ENCODE results near the gene PRAME. TPM values are rescaled to one million over a fixed set of nuclear protein-coding genes. Genes with fewer than 3 reads are reported as not detected.
A peak's percentile ranks its signal among the peaks of the same experiment; 100 is the strongest.

Gene PRAME
- total and polyA plus RNA-seq, 5 donors from 2014 or later: not detected

DNA sequence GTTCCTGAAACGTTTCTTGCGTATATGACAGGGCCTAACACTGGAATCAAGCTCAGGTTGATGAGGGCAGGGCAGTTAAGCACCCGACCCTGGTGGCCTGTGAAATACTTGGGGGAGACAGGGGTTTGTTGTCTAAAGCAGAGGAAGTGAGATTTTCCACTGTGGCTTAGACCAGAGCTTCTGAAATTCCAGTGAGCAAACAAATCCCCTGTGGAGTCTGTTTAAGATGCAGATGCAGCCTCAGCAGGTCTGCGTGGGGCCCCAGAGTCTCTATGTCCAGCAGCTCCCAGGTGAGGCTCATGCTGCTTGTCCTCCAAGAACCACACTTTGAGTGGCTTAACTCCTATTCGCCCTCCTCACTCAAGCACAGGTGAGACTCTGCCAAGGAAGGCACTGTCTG is 39.1 kb upstream of the PRAME start:
- Mint-ChIP-seq H3K27me3 (peaks cover 16% of the 10 kb centered on the region), H3K4me1 (no peaks in the 10 kb centered on the region), H3K9me3 (peaks cover 0 to 3% (median 0%) of the 10 kb centered on the region in 7 donors), H3K27ac (no peak overlapping the region), H3K4me3 (no peak overlapping the region), H3K36me3 (no peaks in the 10 kb centered on the region)
- H3K27ac ChIP-seq (ENCODE audit: insufficient read depth, low read length, poor library complexity, severe bottlenecking): no peak overlapping the region
- no peaks in the 10 kb centered on the region for H3K9me3 ChIP-seq (ENCODE audit: control insufficient read depth in 2 of 2, low read length in 2 of 2)
- H3K36me3 ChIP-seq (ENCODE audit: control insufficient read depth, insufficient read depth, low read length): no peaks in the 10 kb centered on the region
- no peak overlapping the region for H3K4me3 ChIP-seq (ENCODE audit: low read depth, low read length)
- H3K4me1 ChIP-seq (ENCODE audit: control insufficient read depth, insufficient read depth, low read length, poor library complexity, severe bottlenecking): no peaks in the 10 kb centered on the region
- ATAC-seq (ENCODE audit: low read depth in 2 of 2) (no peak), DNase-seq (no peak)
- H3K27me3 ChIP-seq (ENCODE audit: control insufficient read depth, insufficient read depth, low read length): no peaks in the 10 kb centered on the region

DNA sequence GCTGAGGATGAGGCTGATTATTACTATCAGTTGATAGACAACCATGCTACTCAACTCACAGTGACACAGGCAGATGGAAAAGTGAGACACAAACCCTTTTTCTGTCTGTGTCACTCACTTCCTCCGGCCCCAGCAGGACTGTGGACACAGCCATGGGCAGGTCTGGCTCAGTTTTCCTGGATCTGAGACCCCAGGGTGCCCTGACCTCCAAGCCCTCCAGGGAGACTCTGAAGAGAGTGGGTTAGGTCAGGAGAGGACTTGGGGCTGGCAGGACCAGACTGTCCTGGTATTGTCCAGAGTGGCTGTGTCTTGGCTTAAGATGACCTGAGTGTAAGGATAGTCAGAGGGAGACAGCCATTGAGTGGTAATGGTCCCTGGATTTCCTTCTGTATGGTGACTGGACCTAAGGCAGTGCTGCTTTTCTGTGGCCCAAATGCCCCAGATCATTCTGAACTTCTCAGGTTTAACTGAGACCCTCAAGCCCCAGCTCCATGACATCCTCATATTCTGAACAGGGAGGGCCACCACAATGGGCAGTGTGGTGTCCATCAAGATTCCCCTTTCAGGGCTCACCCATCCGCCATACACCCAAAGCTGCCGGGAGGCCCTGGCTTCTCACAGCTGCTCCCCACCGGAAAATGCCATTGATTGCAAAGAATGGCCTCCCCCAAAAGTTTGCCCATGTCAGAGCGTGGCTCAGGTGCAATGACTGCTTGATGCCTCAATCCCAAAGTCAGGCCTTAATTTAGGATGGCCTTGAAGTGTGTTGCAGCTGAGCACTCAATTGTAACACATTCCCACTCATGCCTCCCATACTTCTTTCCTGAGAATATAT is 36.2 kb upstream of the PRAME start:
- Histone ChIP-seq H3K4me3 (ENCODE audit: low read depth, low read length) (no peak overlapping the region), H3K27me3 (ENCODE audit: control insufficient read depth, insufficient read depth, low read length) (no peaks in the 10 kb centered on the region), H3K36me3 (ENCODE audit: control insufficient read depth, insufficient read depth, low read length) (no peaks in the 10 kb centered on the region), H3K27ac (ENCODE audit: insufficient read depth, low read length, poor library complexity, severe bottlenecking) (no peak overlapping the region), H3K9me3 (ENCODE audit: control insufficient read depth in 2 of 2, low read length in 2 of 2) (no peaks in the 10 kb centered on the region), H3K4me1 (ENCODE audit: control insufficient read depth, insufficient read depth, low read length, poor library complexity, severe bottlenecking) (no peaks in the 10 kb centered on the region)
- H3K4me3 Mint-ChIP-seq: no peak overlapping the region
- H3K9me3 Mint-ChIP-seq: peaks cover 0 to 3% (median 0%) of the 10 kb centered on the region in 7 donors
- H3K27ac Mint-ChIP-seq: peak overlapping the region in 1 of 3 donors; percentile 47
- DNase-seq (no peak), ATAC-seq (ENCODE audit: low read depth in 2 of 2) (no peak)
- no peaks in the 10 kb centered on the region for H3K36me3 Mint-ChIP-seq
- peaks cover 16% of the 10 kb centered on the region for H3K27me3 Mint-ChIP-seq
- no peaks in the 10 kb centered on the region for H3K4me1 Mint-ChIP-seq

DNA sequence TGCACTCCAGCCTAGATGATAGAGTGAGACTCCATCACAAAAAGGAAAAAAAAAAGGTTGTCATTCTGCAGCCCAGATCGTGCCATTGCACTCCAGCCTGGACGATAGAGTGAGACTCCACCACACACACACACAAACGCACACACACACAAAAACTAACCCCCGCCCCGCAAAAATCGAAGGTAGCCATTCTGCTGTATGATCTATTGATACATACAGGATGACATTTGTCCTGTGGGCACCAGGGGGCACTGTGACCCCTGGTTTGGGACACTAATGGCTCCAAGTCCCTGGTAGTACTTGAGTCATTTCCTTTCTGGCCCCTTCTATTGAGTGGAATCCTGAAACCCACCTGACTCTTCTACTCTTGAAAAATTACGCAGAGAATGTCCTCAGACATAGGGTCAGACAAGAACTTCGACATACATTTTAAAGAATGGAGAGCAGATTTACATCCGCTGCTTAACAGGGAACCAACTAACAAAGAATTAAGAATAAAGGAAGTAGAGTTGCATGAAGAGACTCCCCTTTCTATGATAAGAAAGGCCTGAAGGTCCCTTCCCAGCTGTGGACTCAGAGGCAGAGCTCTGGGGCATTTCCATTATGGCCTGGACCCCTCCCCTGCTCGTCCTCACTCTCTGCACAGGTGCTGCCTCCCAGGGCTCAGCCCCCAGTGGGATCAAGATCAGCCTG is 35.0 kb upstream of the PRAME start:
- peaks cover 16% of the 10 kb centered on the region for H3K27me3 Mint-ChIP-seq
- no peaks in the 10 kb centered on the region for H3K4me1 Mint-ChIP-seq
- Histone ChIP-seq H3K27ac (ENCODE audit: insufficient read depth, low read length, poor library complexity, severe bottlenecking) (no peak overlapping the region), H3K9me3 (ENCODE audit: control insufficient read depth in 2 of 2, low read length in 2 of 2) (no peaks in the 10 kb centered on the region), H3K27me3 (ENCODE audit: control insufficient read depth, insufficient read depth, low read length) (no peaks in the 10 kb centered on the region), H3K4me3 (ENCODE audit: low read depth, low read length) (no peak overlapping the region), H3K4me1 (ENCODE audit: control insufficient read depth, insufficient read depth, low read length, poor library complexity, severe bottlenecking) (no peaks in the 10 kb centered on the region), H3K36me3 (ENCODE audit: control insufficient read depth, insufficient read depth, low read length) (no peaks in the 10 kb centered on the region)
- H3K9me3 Mint-ChIP-seq: peaks cover 0 to 3% (median 0%) of the 10 kb centered on the region in 7 donors
- DNase-seq: peak; percentile 15 to 69 (median 34)
- ATAC-seq (ENCODE audit: low read depth in 2 of 2): peak; percentile 28 to 48
- H3K4me3 Mint-ChIP-seq: no peak overlapping the region
- H3K36me3 Mint-ChIP-seq: no peaks in the 10 kb centered on the region
- no peak overlapping the region for H3K27ac Mint-ChIP-seq

DNA sequence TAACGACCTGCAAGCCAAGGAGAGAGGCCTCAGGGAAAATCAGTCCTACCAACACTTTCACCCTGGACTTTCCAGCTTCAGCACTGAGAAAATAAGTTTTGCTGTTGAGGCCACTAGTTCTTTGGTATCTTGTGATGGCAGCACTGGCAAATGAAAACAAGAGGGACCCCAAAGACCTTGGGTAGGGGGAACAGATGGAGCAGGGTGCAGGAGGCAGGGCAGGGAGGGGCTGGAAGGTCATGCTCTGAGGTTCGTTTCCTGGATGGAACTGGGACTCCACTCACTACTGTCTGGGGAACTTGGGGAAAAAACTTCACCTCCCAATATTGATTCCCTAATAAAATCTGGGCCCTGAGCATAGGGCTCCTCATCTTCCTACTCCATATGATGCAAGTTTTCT is 34.2 kb upstream of the PRAME start:
- Mint-ChIP-seq H3K4me1 (no peaks in the 10 kb centered on the region), H3K9me3 (peaks cover 0 to 3% (median 0%) of the 10 kb centered on the region in 7 donors), H3K27me3 (peaks cover 15% of the 10 kb centered on the region), H3K4me3 (no peak overlapping the region), H3K27ac (no peak overlapping the region), H3K36me3 (no peaks in the 10 kb centered on the region)
- Histone ChIP-seq H3K27ac (ENCODE audit: insufficient read depth, low read length, poor library complexity, severe bottlenecking) (no peak overlapping the region), H3K4me3 (ENCODE audit: low read depth, low read length) (no peak overlapping the region), H3K36me3 (ENCODE audit: control insufficient read depth, insufficient read depth, low read length) (no peaks in the 10 kb centered on the region), H3K9me3 (ENCODE audit: control insufficient read depth in 2 of 2, low read length in 2 of 2) (no peaks in the 10 kb centered on the region), H3K27me3 (ENCODE audit: control insufficient read depth, insufficient read depth, low read length) (peaks cover 2% of the 10 kb centered on the region), H3K4me1 (ENCODE audit: control insufficient read depth, insufficient read depth, low read length, poor library complexity, severe bottlenecking) (no peaks in the 10 kb centered on the region)
- DNase-seq (no peak), ATAC-seq (ENCODE audit: low read depth in 2 of 2) (no peak)

DNA sequence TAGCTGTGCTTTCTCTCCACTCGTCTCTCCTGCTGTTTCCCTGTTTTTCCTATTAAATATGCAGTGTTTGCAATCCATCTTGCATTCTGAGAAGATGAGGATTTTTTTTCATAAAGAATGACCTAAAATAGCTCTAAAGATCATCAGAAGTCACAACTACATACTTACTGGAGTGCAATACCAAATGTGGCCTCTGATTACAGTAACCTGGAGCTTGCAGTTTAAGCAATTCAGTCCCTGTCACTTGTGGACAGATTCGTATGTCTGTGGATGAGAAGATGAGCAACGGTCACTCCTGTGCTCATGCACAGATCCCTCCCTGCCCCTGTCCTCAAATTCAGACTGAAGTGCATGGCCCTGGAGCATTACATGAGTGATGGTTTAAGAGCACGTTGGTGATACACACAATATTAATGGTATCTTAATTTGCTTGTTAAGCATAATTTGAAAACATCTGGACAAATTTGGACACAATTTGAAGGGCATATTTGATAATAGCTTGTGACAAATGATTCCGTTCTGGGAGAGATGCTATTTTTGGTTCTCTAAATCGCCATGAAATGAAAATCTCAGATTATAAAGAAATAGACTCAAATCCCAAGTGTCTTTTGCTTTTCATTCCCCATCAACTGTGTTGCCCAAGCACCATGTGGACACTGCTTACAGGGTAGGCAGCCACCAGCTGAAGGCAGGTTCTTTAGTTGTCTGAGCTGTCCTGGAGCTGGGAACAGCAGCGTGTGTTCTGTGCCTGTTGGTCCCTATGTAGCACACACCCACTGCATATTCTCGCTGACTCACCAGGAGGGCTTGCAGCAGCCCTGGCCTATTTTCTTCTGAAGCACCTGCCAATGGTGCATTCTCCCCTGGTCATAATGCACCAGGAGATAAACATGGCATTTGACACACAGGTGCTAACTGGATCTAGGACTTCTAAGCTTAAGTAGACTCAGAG is 32.6 kb upstream of the PRAME start:
- Histone ChIP-seq H3K27me3 (ENCODE audit: control insufficient read depth, insufficient read depth, low read length) (peaks cover 4% of the 10 kb centered on the region), H3K4me3 (ENCODE audit: low read depth, low read length) (no peak overlapping the region), H3K36me3 (ENCODE audit: control insufficient read depth, insufficient read depth, low read length) (no peaks in the 10 kb centered on the region), H3K4me1 (ENCODE audit: control insufficient read depth, insufficient read depth, low read length, poor library complexity, severe bottlenecking) (no peaks in the 10 kb centered on the region), H3K9me3 (ENCODE audit: control insufficient read depth in 2 of 2, low read length in 2 of 2) (no peaks in the 10 kb centered on the region), H3K27ac (ENCODE audit: insufficient read depth, low read length, poor library complexity, severe bottlenecking) (no peak overlapping the region)
- ATAC-seq (ENCODE audit: low read depth in 2 of 2) (no peak), DNase-seq (no peak)
- H3K36me3 Mint-ChIP-seq: no peaks in the 10 kb centered on the region
- H3K27ac Mint-ChIP-seq: no peak overlapping the region
- H3K4me3 Mint-ChIP-seq: no peak overlapping the region
- peaks cover 17% of the 10 kb centered on the region for H3K27me3 Mint-ChIP-seq
- H3K9me3 Mint-ChIP-seq: no peaks in the 10 kb centered on the region
- no peaks in the 10 kb centered on the region for H3K4me1 Mint-ChIP-seq

DNA sequence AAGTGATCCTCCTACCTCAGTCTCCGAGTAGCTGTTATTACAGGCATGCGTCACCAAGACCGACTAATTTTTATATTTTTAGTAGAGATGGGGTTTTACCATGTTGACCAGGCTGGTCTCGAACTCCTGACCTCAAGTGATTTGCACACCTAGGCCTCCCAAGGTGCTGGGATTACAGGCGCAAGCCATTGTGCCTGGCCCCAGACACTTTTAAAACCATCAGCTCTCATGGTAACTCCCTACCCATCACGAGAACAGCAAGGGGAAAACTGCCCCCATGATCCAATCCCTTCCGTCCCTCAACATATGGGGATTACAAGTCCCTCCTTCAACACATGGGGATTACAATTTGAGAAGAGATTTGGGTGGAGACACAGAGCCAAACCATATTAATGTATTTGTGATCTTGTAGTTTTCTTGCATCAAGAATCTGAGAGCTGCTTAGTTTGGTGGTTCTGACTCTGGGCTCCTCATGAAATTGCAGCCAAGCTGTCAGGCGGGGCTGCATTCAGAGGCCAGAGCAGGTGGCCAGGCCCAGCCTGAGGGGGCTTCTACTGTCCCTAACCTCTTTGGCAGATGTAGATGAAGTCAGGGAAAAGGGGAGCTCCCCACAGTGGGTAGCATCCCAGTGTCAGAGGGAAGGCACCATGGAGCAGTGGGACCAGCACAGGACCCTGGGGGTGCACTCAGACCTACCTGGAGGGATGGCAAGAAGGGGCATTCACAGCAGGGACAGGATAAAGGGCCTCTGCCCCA is 31.2 kb upstream of the PRAME start:
- Histone ChIP-seq H3K36me3 (ENCODE audit: control insufficient read depth, insufficient read depth, low read length) (no peaks in the 10 kb centered on the region), H3K9me3 (ENCODE audit: control insufficient read depth in 2 of 2, low read length in 2 of 2) (no peaks in the 10 kb centered on the region), H3K4me1 (ENCODE audit: control insufficient read depth, insufficient read depth, low read length, poor library complexity, severe bottlenecking) (no peaks in the 10 kb centered on the region), H3K27me3 (ENCODE audit: control insufficient read depth, insufficient read depth, low read length) (peaks cover 5% of the 10 kb centered on the region), H3K4me3 (ENCODE audit: low read depth, low read length) (no peak overlapping the region), H3K27ac (ENCODE audit: insufficient read depth, low read length, poor library complexity, severe bottlenecking) (no peak overlapping the region)
- Mint-ChIP-seq H3K27ac (no peak overlapping the region), H3K36me3 (no peaks in the 10 kb centered on the region), H3K4me1 (no peaks in the 10 kb centered on the region), H3K27me3 (peaks cover 17% of the 10 kb centered on the region), H3K4me3 (no peak overlapping the region), H3K9me3 (no peaks in the 10 kb centered on the region)
- DNase-seq (no peak), ATAC-seq (ENCODE audit: low read depth in 2 of 2) (no peak)

Measured in CD4-positive, CD25-positive, alpha-beta regulatory T cell (primary cell).